Adrenal gland (tissue), 5 donors: ENCODE results near the gene FAM174C.

Source experiments
- CTCF ChIP-seq, 6 experiments: fragments of 450-650 bp in 4 of 6; fragments of 200-600 bp in 2 of 6; sonication (generic) in 1 of 6; IDR thresholded peaks; 1 replicate in 5 of 6; 2 replicates in 1 of 6; pipeline versions ENCODE4 v1.5.1 to v1.8.0; 2016 to 2021; ENCODE audit warnings: antibody characterized with exemption in 6 of 6, mild to moderate bottlenecking in 2 of 6, moderate library complexity in 1 of 6
- POLR2A ChIP-seq, 2 donors: fragments of 450-650 bp; IDR thresholded peaks; one replicate each; pipeline ENCODE4 v1.6.1; 2017; ENCODE audit warnings: antibody characterized with exemption in 2 of 2, mild to moderate bottlenecking in 2 of 2, moderate library complexity in 1 of 2
- donor health status: DM: no; HTN: no; CAD: no.

GRCh38 chr19:1274081-1274851 lies 1.1 kb upstream of the FAM174C start:
- TF ChIP-seq CTCF (IDR thresholded peaks at IDR 0.05) (no peak), POLR2A (IDR thresholded peaks at IDR 0.05) (no peak)
